Heart left ventricle (tissue), 13 donors: ENCODE measurements around the gene OR2F1.

Source experiments
- CTCF ChIP-seq, 12 donors: fragments of 200-600 bp; sonication (generic) in 4 of 12; IDR thresholded peaks; one replicate each; pipeline versions ENCODE4 v1.5.0 to v1.8.0; 2018 to 2022; ENCODE audit warnings: antibody characterized with exemption in 12 of 12, mild to moderate bottlenecking in 5 of 12
- POLR2A ChIP-seq, 2 donors: fragments of 450-650 bp; IDR thresholded peaks; one replicate each; pipeline ENCODE4 v1.6.1; 2017; ENCODE audit warnings: antibody characterized with exemption in 2 of 2, mild to moderate bottlenecking in 2 of 2, moderate library complexity in 2 of 2
- donor health status: ischemic (EF 13 %, LVEDD 7.1; RV severe dilation, severe dysfunction).
- donor health status: DM: no; HTN: yes; CAD: no.
- donor health status: DM: no; HTN: no; CAD: no.
- donor health status: ischemic (EF 25% LVEDD 6.9; RV normal size, moderate dysfunction).
- donor health status: ischemic (EF 25% LVEDD 5.7; RV mildly dilated, moderate dysfunction).
- donor health status: ischemic (EF 35%, LVEDD 5.7; RV mildly dilated, moderate dysfunction).
- donor health status: nonischemic (EF 11% LVEDD 7.7; RV severe dilation, severe dysfunction).
- donor health status: DM: yes; HTN: yes; CAD: no.
- donor health status: PGD.
- donor health status: ischemic (EF 29% LVEDD 5.4; RV normal size, mild dysfunction).
- donor health status: nonischemic (EF 23%, LVEDD 6.1; RV moderate dilation, normal function).

- TF ChIP-seq CTCF (IDR thresholded peaks at IDR 0.05) (no peak), POLR2A (IDR thresholded peaks at IDR 0.05) (no peak)
These were observed 509 bp upstream of the OR2F1 start for GRCh38 chr7:143954135-143954534.
